H1 (cell line): ENCODE data around the gene CDKN1A. TPM values are rescaled to one million over a fixed set of nuclear protein-coding genes. Genes with fewer than 3 reads are reported as not detected.

Experiments used
- ASH2L ChIP-seq: fragments of 200-600, 300-600 bp; sonication (generic); IDR thresholded peaks from one replicate; pipeline ENCODE4 v1.7.1; 2017; ENCODE audit warnings: low read length
- GTF2F1 ChIP-seq: IDR thresholded peaks from 2 replicates; pipeline ENCODE4 v1.6.1; 2012; ENCODE audit warnings: low read depth, low read length, improper control_type of control experiment, borderline replicate concordance
- JUN ChIP-seq: IDR thresholded peaks from 2 replicates; pipeline ENCODE4 v1.6.1; 2011; ENCODE audit warnings: low read depth, mild to moderate bottlenecking, improper control_type of control experiment, low read length
- NANOG ChIP-seq: IDR thresholded peaks from 2 replicates; pipeline ENCODE4 v1.6.1; 2011; ENCODE audit warnings: low read length, low read depth, mild to moderate bottlenecking, inconsistent platforms; ENCODE audit not compliant: insufficient read depth, poor library complexity, severe bottlenecking
- RXRA ChIP-seq: IDR thresholded peaks from 2 replicates; pipeline ENCODE4 v1.6.1; 2011; ENCODE audit warnings: low read depth, mild to moderate bottlenecking, low read length, moderate library complexity; ENCODE audit not compliant: insufficient read depth
- USF2 ChIP-seq: IDR thresholded peaks from 2 replicates; pipeline ENCODE4 v1.6.1; 2011; ENCODE audit warnings: low read length, improper control_type of control experiment
- polyA plus RNA-seq, 7 experiments: library from polyadenylated mRNA; depleted of rRNA in 3 of 7; stranded (reverse) in 5 of 7; unstranded in 2 of 7; fragments of >200 nt in 5 of 7; fragments of 200-250 nt in 2 of 7; gene quantifications; 1 replicate in 5 of 7; 2 replicates in 1 of 7; 4 replicates in 1 of 7; pipeline versions ENCODE4 v1.2.1 to v1.2.3, GENCODE V29; 2011 to 2013; ENCODE audit warnings: missing spikeins in 2 of 7, mixed read lengths in 2 of 7
- total RNA-seq: library from RNA; stranded (reverse); fragmentation: NEBNext Ultra II Directional; extraction: Animal tissue kit (Norgen Biotek cat#: 25700); gene quantifications from 2 replicates; pipeline ENCODE4 v1.2.1, GENCODE V29; 2021

Gene CDKN1A
- total and polyA plus RNA-seq, 2 of the 8 experiments (the other 6 are each of a cell fraction or from before 2014, with no cell fraction given) = 15.2 to 36.0 TPM

GRCh38 chr6:36692861-36693702, 14.6 kb downstream of the CDKN1A start (continued):
- TF ChIP-seq USF2 (no peak), GTF2F1 (no peak), JUN (no peak), ASH2L (no peak), NANOG (no peak), RXRA (no peak)
